Trophoblast cell (in vitro differentiated cells and primary cell): ENCODE measurements around the gene TNIK.

Experiments used
- DNase-seq, 2 donors: peaks; one replicate each; pipeline ENCODE4 v3.0.0-alpha.2; 2016
- H2AFZ ChIP-seq: 2 replicates; pipeline ENCODE4 v1.6.1; 2013; ENCODE audit warnings: low read length, moderate library complexity, mild to moderate bottlenecking; ENCODE audit not compliant: insufficient read depth, poor library complexity
- H2AK5ac ChIP-seq: 2 replicates; pipeline ENCODE4 v1.6.1; 2013; ENCODE audit warnings: mild to moderate bottlenecking, low read length
- H2BK120ac ChIP-seq: 2 replicates; pipeline ENCODE4 v1.6.1; 2013; ENCODE audit warnings: low read length, mild to moderate bottlenecking, moderate library complexity; ENCODE audit not compliant: insufficient read depth, poor library complexity
- H2BK12ac ChIP-seq: 2 replicates; pipeline ENCODE4 v1.6.1; 2013; ENCODE audit warnings: mild to moderate bottlenecking, low read length, moderate library complexity
- H2BK5ac ChIP-seq: 2 replicates; pipeline ENCODE4 v1.6.1; 2013; ENCODE audit warnings: low read length, low read depth, moderate library complexity, mild to moderate bottlenecking; ENCODE audit not compliant: poor library complexity
- H3K14ac ChIP-seq: 2 replicates; pipeline ENCODE4 v1.6.1; 2013; ENCODE audit warnings: mild to moderate bottlenecking, low read length
- H3K18ac ChIP-seq: 2 replicates; pipeline ENCODE4 v1.6.1; 2013; ENCODE audit warnings: mild to moderate bottlenecking, low read length
- H3K23ac ChIP-seq: 2 replicates; pipeline ENCODE4 v1.6.1; 2013; ENCODE audit warnings: low read length
- H3K27ac ChIP-seq: 2 replicates; pipeline ENCODE4 v1.5.1; 2013; ENCODE audit warnings: low read depth, mild to moderate bottlenecking, inconsistent platforms, low read length, moderate library complexity
- H3K27me3 ChIP-seq: 2 replicates; pipeline ENCODE4 v1.6.1; 2013; ENCODE audit warnings: inconsistent platforms, mild to moderate bottlenecking, low read length, moderate library complexity; ENCODE audit not compliant: insufficient read depth
- H3K36me3 ChIP-seq, 2 experiments: 1 replicate in 1 of 2; 2 replicates in 1 of 2; pipeline ENCODE4 v1.6.1; 2013; ENCODE audit warnings: low read length in 2 of 2, mild to moderate bottlenecking in 2 of 2, moderate library complexity in 1 of 2; ENCODE audit not compliant: insufficient read depth in 2 of 2, control insufficient read depth in 1 of 2
- H3K4ac ChIP-seq: 2 replicates; pipeline ENCODE4 v1.6.1; 2013; ENCODE audit warnings: low read depth, mild to moderate bottlenecking, low read length, moderate library complexity
- H3K4me1 ChIP-seq, 2 experiments: 1 replicate in 1 of 2; 2 replicates in 1 of 2; pipeline ENCODE4 v1.6.1; 2013; ENCODE audit warnings: low read length in 2 of 2, mild to moderate bottlenecking in 2 of 2, moderate library complexity in 1 of 2; ENCODE audit not compliant: insufficient read depth in 2 of 2, control insufficient read depth in 1 of 2
- H3K4me2 ChIP-seq: 2 replicates; pipeline ENCODE4 v1.6.1; 2013; ENCODE audit warnings: inconsistent platforms, mild to moderate bottlenecking, low read length, moderate library complexity
- H3K4me3 ChIP-seq: 2 replicates; pipeline ENCODE4 v1.5.1; 2013; ENCODE audit warnings: mild to moderate bottlenecking, low read depth, low read length, inconsistent platforms
- H3K79me1 ChIP-seq: one replicate; pipeline ENCODE4 v1.6.1; 2013; ENCODE audit warnings: low read length
- H3K79me2 ChIP-seq: 2 replicates; pipeline ENCODE4 v1.6.1; 2013; ENCODE audit warnings: low read length, mild to moderate bottlenecking; ENCODE audit not compliant: control insufficient read depth, insufficient read depth, poor library complexity
- H3K9ac ChIP-seq: 2 replicates; pipeline ENCODE4 v1.6.1; 2013; ENCODE audit warnings: mild to moderate bottlenecking, low read length
- H3K9me3 ChIP-seq: 2 replicates; pipeline ENCODE4 v1.6.1; 2013; ENCODE audit warnings: low read depth, mild to moderate bottlenecking, control low read depth, inconsistent platforms, low read length; ENCODE audit not compliant: insufficient read depth
- H4K12ac ChIP-seq: 2 replicates; pipeline ENCODE4 v1.6.1; 2013; ENCODE audit warnings: low read depth, mild to moderate bottlenecking, low read length, moderate library complexity
- H4K8ac ChIP-seq: 2 replicates; pipeline ENCODE4 v1.6.1; 2013; ENCODE audit warnings: low read depth, mild to moderate bottlenecking, low read length, moderate library complexity
- H4K91ac ChIP-seq: one replicate; pipeline ENCODE4 v1.6.1; 2013; ENCODE audit warnings: low read depth, mild to moderate bottlenecking, low read length, moderate library complexity
- WGBS: extraction: QIAGEN DNeasy Blood & Tissue Kit; methylation state at CpG from one replicate; pipeline ENCODE4 v1.1.7; 2013; ENCODE audit warnings: missing lambda C conversion rate; ENCODE audit not compliant: insufficient read length, insufficient coverage; ENCODE audit errors: extremely low coverage; 5-methylcytosine and 5-hydroxymethylcytosine counted together

TNIK gene

GRCh38 chr3:171412054-171412453 lies 48.2 kb downstream of the TNIK start:
- H3K9me3 ChIP-seq: no peaks in the 10 kb centered on the region
- H3K4me2 ChIP-seq: no peak overlapping the region
- H3K4me1 ChIP-seq: no peaks in the 10 kb centered on the region
- H2AK5ac ChIP-seq: no peak overlapping the region
- H2BK12ac ChIP-seq: no peak overlapping the region
- H3K36me3 ChIP-seq: no peaks in the 10 kb centered on the region
- no peaks in the 10 kb centered on the region for H3K79me1 ChIP-seq
- no peak overlapping the region for H3K9ac ChIP-seq
- H3K4me3 ChIP-seq: no peak overlapping the region
- no peaks in the 10 kb centered on the region for H3K79me2 ChIP-seq
- H3K27me3 ChIP-seq: no peaks in the 10 kb centered on the region
- H3K18ac ChIP-seq: no peak overlapping the region
- no peak overlapping the region for H3K14ac ChIP-seq
- no peak overlapping the region for H2BK5ac ChIP-seq
- no peak overlapping the region for H4K91ac ChIP-seq
- no peak for DNase-seq
- no peak overlapping the region for H2AFZ ChIP-seq
- no peak overlapping the region for H3K23ac ChIP-seq
- WGBS: no CpG with 5 or more reads among the region's 2 CpGs
- H3K27ac ChIP-seq: no peak overlapping the region
- H3K4ac ChIP-seq: no peak overlapping the region
- no peak overlapping the region for H2BK120ac ChIP-seq
- no peak overlapping the region for H4K8ac ChIP-seq
- no peak overlapping the region for H4K12ac ChIP-seq

GRCh38 chr3:171410186-171410585 lies 50.0 kb downstream of the TNIK start:
- Histone ChIP-seq H2BK5ac (no peak overlapping the region), H3K79me2 (no peaks in the 10 kb centered on the region)
- WGBS: no CpG with 5 or more reads among the region's 6 CpGs

GRCh38 chr3:171407759-171408158 lies 52.4 kb downstream of the TNIK start:
- H3K27me3 ChIP-seq: no peaks in the 10 kb centered on the region
- H3K4ac ChIP-seq: no peak overlapping the region
- H3K23ac ChIP-seq: no peak overlapping the region
- no peak overlapping the region for H3K14ac ChIP-seq
- no peak overlapping the region for H3K27ac ChIP-seq
- H3K4me2 ChIP-seq: no peak overlapping the region
- H4K8ac ChIP-seq: no peak overlapping the region
- no peak overlapping the region for H2AK5ac ChIP-seq
- no peak overlapping the region for H4K91ac ChIP-seq
- no peak overlapping the region for H3K9ac ChIP-seq
- H2AFZ ChIP-seq: no peak overlapping the region
- H3K4me3 ChIP-seq: no peak overlapping the region
- H2BK5ac ChIP-seq: no peak overlapping the region
- no peaks in the 10 kb centered on the region for H3K4me1 ChIP-seq
- no peaks in the 10 kb centered on the region for H3K9me3 ChIP-seq
- no peak for DNase-seq
- H3K79me2 ChIP-seq: no peaks in the 10 kb centered on the region
- H2BK120ac ChIP-seq: no peak overlapping the region
- no peak overlapping the region for H2BK12ac ChIP-seq
- no peak overlapping the region for H4K12ac ChIP-seq
- no peaks in the 10 kb centered on the region for H3K79me1 ChIP-seq
- H3K36me3 ChIP-seq: no peaks in the 10 kb centered on the region
- no peak overlapping the region for H3K18ac ChIP-seq
- no CpG with 5 or more reads among the region's 3 CpGs for WGBS

More at GRCh38 chr3:171410186-171410585, 50.0 kb downstream of the TNIK start:
- H4K91ac ChIP-seq: no peak overlapping the region
- H2BK120ac ChIP-seq: no peak overlapping the region
- H3K9me3 ChIP-seq: no peaks in the 10 kb centered on the region
- no peak overlapping the region for H3K18ac ChIP-seq
- H2AK5ac ChIP-seq: no peak overlapping the region
- H3K27ac ChIP-seq: no peak overlapping the region
- H4K12ac ChIP-seq: no peak overlapping the region
- H3K4me1 ChIP-seq: no peaks in the 10 kb centered on the region
- no peak for DNase-seq
- no peak overlapping the region for H3K4me2 ChIP-seq
- H2AFZ ChIP-seq: no peak overlapping the region
- H3K36me3 ChIP-seq: no peaks in the 10 kb centered on the region
- no peaks in the 10 kb centered on the region for H3K79me1 ChIP-seq
- H3K27me3 ChIP-seq: no peaks in the 10 kb centered on the region
- no peak overlapping the region for H3K4me3 ChIP-seq
- no peak overlapping the region for H3K9ac ChIP-seq
- no peak overlapping the region for H3K4ac ChIP-seq
- no peak overlapping the region for H3K14ac ChIP-seq
- no peak overlapping the region for H4K8ac ChIP-seq
- H2BK12ac ChIP-seq: no peak overlapping the region
- H3K23ac ChIP-seq: no peak overlapping the region

- no peak overlapping the region for H2AFZ ChIP-seq
- H3K9ac ChIP-seq: no peak overlapping the region
- H3K79me1 ChIP-seq: no peaks in the 10 kb centered on the region
- H3K9me3 ChIP-seq: no peaks in the 10 kb centered on the region
- H3K27ac ChIP-seq: no peak overlapping the region
- H3K14ac ChIP-seq: no peak overlapping the region
- H3K4me1 ChIP-seq: no peaks in the 10 kb centered on the region
- H4K91ac ChIP-seq: no peak overlapping the region
- no peak overlapping the region for H3K23ac ChIP-seq
- H4K8ac ChIP-seq: no peak overlapping the region
- no peak overlapping the region for H3K4me2 ChIP-seq
- H3K36me3 ChIP-seq: no peaks in the 10 kb centered on the region
- no peak overlapping the region for H3K18ac ChIP-seq
- DNase-seq: no peak
- no peak overlapping the region for H2BK120ac ChIP-seq
- no peaks in the 10 kb centered on the region for H3K27me3 ChIP-seq
- H3K4ac ChIP-seq: no peak overlapping the region
- H4K12ac ChIP-seq: no peak overlapping the region
- H2BK5ac ChIP-seq: no peak overlapping the region
- no peaks in the 10 kb centered on the region for H3K79me2 ChIP-seq
- no peak overlapping the region for H2BK12ac ChIP-seq
- WGBS: no CpG with 5 or more reads among the region's 3 CpGs
- H2AK5ac ChIP-seq: no peak overlapping the region
- H3K4me3 ChIP-seq: no peak overlapping the region
These were observed 55.7 kb downstream of the TNIK start for GRCh38 chr3:171404376-171404967.
